Trophoblast cell (in vitro differentiated cells and primary cell): ENCODE results near the gene SMIM14.

ENCODE experiments used
- DNase-seq, 2 donors: peaks; one replicate each; pipeline ENCODE4 v3.0.0-alpha.2; 2016
- H2AFZ ChIP-seq: 2 replicates; pipeline ENCODE4 v1.6.1; 2013; ENCODE audit warnings: low read length, moderate library complexity, mild to moderate bottlenecking; ENCODE audit not compliant: insufficient read depth, poor library complexity
- H2AK5ac ChIP-seq: 2 replicates; pipeline ENCODE4 v1.6.1; 2013; ENCODE audit warnings: mild to moderate bottlenecking, low read length
- H2BK120ac ChIP-seq: 2 replicates; pipeline ENCODE4 v1.6.1; 2013; ENCODE audit warnings: low read length, mild to moderate bottlenecking, moderate library complexity; ENCODE audit not compliant: insufficient read depth, poor library complexity
- H2BK12ac ChIP-seq: 2 replicates; pipeline ENCODE4 v1.6.1; 2013; ENCODE audit warnings: mild to moderate bottlenecking, low read length, moderate library complexity
- H2BK5ac ChIP-seq: 2 replicates; pipeline ENCODE4 v1.6.1; 2013; ENCODE audit warnings: low read length, low read depth, moderate library complexity, mild to moderate bottlenecking; ENCODE audit not compliant: poor library complexity
- H3K14ac ChIP-seq: 2 replicates; pipeline ENCODE4 v1.6.1; 2013; ENCODE audit warnings: mild to moderate bottlenecking, low read length
- H3K18ac ChIP-seq: 2 replicates; pipeline ENCODE4 v1.6.1; 2013; ENCODE audit warnings: mild to moderate bottlenecking, low read length
- H3K23ac ChIP-seq: 2 replicates; pipeline ENCODE4 v1.6.1; 2013; ENCODE audit warnings: low read length
- H3K27ac ChIP-seq: 2 replicates; pipeline ENCODE4 v1.5.1; 2013; ENCODE audit warnings: low read depth, mild to moderate bottlenecking, inconsistent platforms, low read length, moderate library complexity
- H3K27me3 ChIP-seq: 2 replicates; pipeline ENCODE4 v1.6.1; 2013; ENCODE audit warnings: inconsistent platforms, mild to moderate bottlenecking, low read length, moderate library complexity; ENCODE audit not compliant: insufficient read depth
- H3K36me3 ChIP-seq, 2 experiments: 1 replicate in 1 of 2; 2 replicates in 1 of 2; pipeline ENCODE4 v1.6.1; 2013; ENCODE audit warnings: low read length in 2 of 2, mild to moderate bottlenecking in 2 of 2, moderate library complexity in 1 of 2; ENCODE audit not compliant: insufficient read depth in 2 of 2, control insufficient read depth in 1 of 2
- H3K4ac ChIP-seq: 2 replicates; pipeline ENCODE4 v1.6.1; 2013; ENCODE audit warnings: low read depth, mild to moderate bottlenecking, low read length, moderate library complexity
- H3K4me1 ChIP-seq, 2 experiments: 1 replicate in 1 of 2; 2 replicates in 1 of 2; pipeline ENCODE4 v1.6.1; 2013; ENCODE audit warnings: low read length in 2 of 2, mild to moderate bottlenecking in 2 of 2, moderate library complexity in 1 of 2; ENCODE audit not compliant: insufficient read depth in 2 of 2, control insufficient read depth in 1 of 2
- H3K4me2 ChIP-seq: 2 replicates; pipeline ENCODE4 v1.6.1; 2013; ENCODE audit warnings: inconsistent platforms, mild to moderate bottlenecking, low read length, moderate library complexity
- H3K4me3 ChIP-seq: 2 replicates; pipeline ENCODE4 v1.5.1; 2013; ENCODE audit warnings: mild to moderate bottlenecking, low read depth, low read length, inconsistent platforms
- H3K79me1 ChIP-seq: one replicate; pipeline ENCODE4 v1.6.1; 2013; ENCODE audit warnings: low read length
- H3K79me2 ChIP-seq: 2 replicates; pipeline ENCODE4 v1.6.1; 2013; ENCODE audit warnings: low read length, mild to moderate bottlenecking; ENCODE audit not compliant: control insufficient read depth, insufficient read depth, poor library complexity
- H3K9ac ChIP-seq: 2 replicates; pipeline ENCODE4 v1.6.1; 2013; ENCODE audit warnings: mild to moderate bottlenecking, low read length
- H3K9me3 ChIP-seq: 2 replicates; pipeline ENCODE4 v1.6.1; 2013; ENCODE audit warnings: low read depth, mild to moderate bottlenecking, control low read depth, inconsistent platforms, low read length; ENCODE audit not compliant: insufficient read depth
- H4K12ac ChIP-seq: 2 replicates; pipeline ENCODE4 v1.6.1; 2013; ENCODE audit warnings: low read depth, mild to moderate bottlenecking, low read length, moderate library complexity
- H4K8ac ChIP-seq: 2 replicates; pipeline ENCODE4 v1.6.1; 2013; ENCODE audit warnings: low read depth, mild to moderate bottlenecking, low read length, moderate library complexity
- H4K91ac ChIP-seq: one replicate; pipeline ENCODE4 v1.6.1; 2013; ENCODE audit warnings: low read depth, mild to moderate bottlenecking, low read length, moderate library complexity
- WGBS: extraction: QIAGEN DNeasy Blood & Tissue Kit; methylation state at CpG from one replicate; pipeline ENCODE4 v1.1.7; 2013; ENCODE audit warnings: missing lambda C conversion rate; ENCODE audit not compliant: insufficient read length, insufficient coverage; ENCODE audit errors: extremely low coverage; 5-methylcytosine and 5-hydroxymethylcytosine counted together

Gene SMIM14

GRCh38 chr4:39524161-39524957 is 114.3 kb downstream of the SMIM14 start:
- H3K9me3 ChIP-seq = no peaks in the 10 kb centered on the region
- H3K79me2 ChIP-seq = peaks cover 16% of the 10 kb centered on the region
- H4K8ac ChIP-seq = no peak overlapping the region
- peaks cover 15% of the 10 kb centered on the region for H3K79me1 ChIP-seq
- H3K4ac ChIP-seq = peak overlapping the region; percentile 86
- H3K14ac ChIP-seq = no peak overlapping the region
- H3K27ac ChIP-seq = no peak overlapping the region
- H3K4me3 ChIP-seq = no peak overlapping the region
- no peak overlapping the region for H2BK5ac ChIP-seq
- no peak overlapping the region for H4K91ac ChIP-seq
- no peak overlapping the region for H3K4me2 ChIP-seq
- H4K12ac ChIP-seq = no peak overlapping the region
- no peak overlapping the region for H2BK120ac ChIP-seq
- H3K36me3 ChIP-seq = peaks cover 5 to 6% of the 10 kb centered on the region in 2 experiments
- H2BK12ac ChIP-seq = peak overlapping the region; percentile 58
- no peak overlapping the region for H3K9ac ChIP-seq
- no peak overlapping the region for H2AFZ ChIP-seq
- no peaks in the 10 kb centered on the region for H3K27me3 ChIP-seq
- WGBS = no CpG with 5 or more reads among the region's 7 CpGs
- no peak overlapping the region for H3K23ac ChIP-seq
- H2AK5ac ChIP-seq = no peak overlapping the region
- H3K18ac ChIP-seq = no peak overlapping the region
- peaks cover 0 to 2% of the 10 kb centered on the region in 2 experiments for H3K4me1 ChIP-seq
- DNase-seq = no peak

- Histone ChIP-seq H3K23ac (no peak overlapping the region), H3K4me2 (no peak overlapping the region), H4K12ac (no peak overlapping the region), H3K27ac (no peak overlapping the region), H4K8ac (no peak overlapping the region), H3K79me2 (peaks cover 9% of the 10 kb centered on the region), H3K36me3 (peaks cover 15% of the 10 kb centered on the region in 2 experiments), H3K79me1 (peaks cover 6% of the 10 kb centered on the region), H2BK12ac (no peak overlapping the region), H3K9me3 (no peaks in the 10 kb centered on the region), H2BK120ac (no peak overlapping the region), H3K27me3 (no peaks in the 10 kb centered on the region), H3K4me1 (no peaks in the 10 kb centered on the region), H4K91ac (no peak overlapping the region), H3K4me3 (no peak overlapping the region), H2AFZ (no peak overlapping the region), H2BK5ac (no peak overlapping the region), H3K4ac (no peak overlapping the region), H2AK5ac (no peak overlapping the region), H3K14ac (no peak overlapping the region), H3K9ac (no peak overlapping the region), H3K18ac (no peak overlapping the region)
- no peak for DNase-seq
- no CpG with 5 or more reads among the region's 2 CpGs for WGBS
Measured at GRCh38 chr4:39522068-39522467, 116.6 kb downstream of the SMIM14 start.

GRCh38 chr4:39521253-39521919 is 117.3 kb downstream of the SMIM14 start:
- Histone ChIP-seq H4K12ac (no peak overlapping the region), H2BK5ac (no peak overlapping the region), H2BK120ac (no peak overlapping the region), H3K9me3 (no peaks in the 10 kb centered on the region), H4K91ac (no peak overlapping the region), H3K14ac (no peak overlapping the region), H3K36me3 (peaks cover 15% of the 10 kb centered on the region in 2 experiments), H3K4me2 (no peak overlapping the region), H3K4me1 (no peaks in the 10 kb centered on the region), H3K79me2 (peaks cover 3% of the 10 kb centered on the region), H2BK12ac (no peak overlapping the region), H3K27ac (no peak overlapping the region), H3K9ac (no peak overlapping the region), H2AK5ac (no peak overlapping the region), H3K4me3 (no peak overlapping the region), H3K79me1 (no peaks in the 10 kb centered on the region), H3K27me3 (no peaks in the 10 kb centered on the region), H2AFZ (no peak overlapping the region), H3K18ac (no peak overlapping the region), H3K23ac (no peak overlapping the region), H3K4ac (no peak overlapping the region), H4K8ac (no peak overlapping the region)
- WGBS = no CpG with 5 or more reads among the region's 5 CpGs
- DNase-seq = no peak

- Histone ChIP-seq H3K14ac (no peak overlapping the region), H3K27me3 (no peaks in the 10 kb centered on the region), H3K4ac (no peak overlapping the region)
Measured at GRCh38 chr4:39518484-39518883, 120.2 kb downstream of the SMIM14 start.

More at GRCh38 chr4:39518484-39518883, 120.2 kb downstream of the SMIM14 start:
- H3K18ac ChIP-seq = no peak overlapping the region
- H3K9me3 ChIP-seq = no peaks in the 10 kb centered on the region
- H3K36me3 ChIP-seq = peaks cover 19 to 20% of the 10 kb centered on the region in 2 experiments
- H4K8ac ChIP-seq = no peak overlapping the region
- H3K4me2 ChIP-seq = no peak overlapping the region
- H3K23ac ChIP-seq = no peak overlapping the region
- H3K4me3 ChIP-seq = no peak overlapping the region
- no peak overlapping the region for H2BK12ac ChIP-seq
- no peak overlapping the region for H3K27ac ChIP-seq
- H4K12ac ChIP-seq = no peak overlapping the region
- WGBS = no CpG with 5 or more reads among the region's 6 CpGs
- no peak overlapping the region for H3K9ac ChIP-seq
- no peak overlapping the region for H2AFZ ChIP-seq
- no peaks in the 10 kb centered on the region for H3K79me2 ChIP-seq
- no peaks in the 10 kb centered on the region for H3K79me1 ChIP-seq
- H2AK5ac ChIP-seq = no peak overlapping the region
- no peak overlapping the region for H4K91ac ChIP-seq
- H2BK120ac ChIP-seq = no peak overlapping the region
- H3K4me1 ChIP-seq = no peaks in the 10 kb centered on the region
- DNase-seq = no peak
- no peak overlapping the region for H2BK5ac ChIP-seq
